GM12801 (cell line): ENCODE measurements around the gene ATP5ME.

Source experiments
- TF ChIP-seq, protein P1 (sequence below): IDR thresholded peaks from one replicate; pipeline ENCODE4 v1.5.1; 2011; ENCODE audit warnings: control low read depth; ENCODE audit not compliant: insufficient read length; ENCODE audit errors: extremely low read depth

ATP5ME gene, protein sequence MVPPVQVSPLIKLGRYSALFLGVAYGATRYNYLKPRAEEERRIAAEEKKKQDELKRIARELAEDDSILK

DNA sequence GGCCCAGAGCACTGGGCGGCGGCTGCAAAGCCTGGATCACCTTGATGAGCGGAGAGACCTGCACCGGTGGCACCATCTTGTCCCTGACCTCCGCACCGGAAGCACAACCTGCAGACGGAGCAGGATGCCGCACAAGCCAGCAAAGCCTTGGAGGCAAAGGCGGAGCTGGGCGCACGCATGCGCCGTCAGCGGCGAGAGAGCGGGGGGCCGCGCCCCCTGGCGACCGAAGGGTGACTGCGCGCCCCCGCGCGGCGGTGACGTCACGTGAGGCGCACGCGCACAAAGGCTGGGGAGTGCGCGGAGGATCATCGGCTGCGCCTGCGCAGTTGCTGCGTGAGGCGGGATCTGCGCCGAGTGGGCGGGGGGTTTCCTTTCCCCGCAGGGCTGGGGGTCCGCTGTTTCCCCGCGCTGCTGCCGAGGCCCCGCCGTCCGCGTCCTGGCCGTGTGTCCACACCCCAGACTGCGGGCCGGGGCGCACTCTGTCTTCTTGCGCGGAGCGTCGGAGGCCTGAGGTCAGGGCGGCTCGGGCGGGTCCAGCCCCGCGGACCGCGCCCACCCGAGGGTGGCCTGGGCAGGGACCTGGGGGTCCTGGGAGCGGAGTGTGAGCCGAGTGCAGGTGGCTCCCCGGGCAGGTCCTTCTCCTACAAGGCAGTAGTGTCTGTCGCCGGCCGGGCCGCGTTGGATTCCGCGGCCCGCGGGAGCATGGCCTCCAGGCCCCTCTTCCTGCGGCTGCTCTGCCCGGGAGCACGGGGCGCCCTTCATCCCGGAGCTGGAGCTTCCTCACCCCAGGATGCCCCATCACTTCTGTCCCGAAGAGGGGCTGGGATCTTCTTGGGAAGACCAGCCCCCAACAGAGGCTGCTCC, at the start of gene ATP5ME, which contains the start of gene MYL5:
TSS of gene ATP5ME (minus strand) at position 105 of the 864 bp plus-strand sequence. CDS start at position 76, 29 bp downstream.
TSS of gene MYL5 (plus strand) at position 371 of the 864 bp plus-strand sequence. CDS start 3,485 bp downstream, outside the sequence.
- TF ChIP-seq, protein P1, sequence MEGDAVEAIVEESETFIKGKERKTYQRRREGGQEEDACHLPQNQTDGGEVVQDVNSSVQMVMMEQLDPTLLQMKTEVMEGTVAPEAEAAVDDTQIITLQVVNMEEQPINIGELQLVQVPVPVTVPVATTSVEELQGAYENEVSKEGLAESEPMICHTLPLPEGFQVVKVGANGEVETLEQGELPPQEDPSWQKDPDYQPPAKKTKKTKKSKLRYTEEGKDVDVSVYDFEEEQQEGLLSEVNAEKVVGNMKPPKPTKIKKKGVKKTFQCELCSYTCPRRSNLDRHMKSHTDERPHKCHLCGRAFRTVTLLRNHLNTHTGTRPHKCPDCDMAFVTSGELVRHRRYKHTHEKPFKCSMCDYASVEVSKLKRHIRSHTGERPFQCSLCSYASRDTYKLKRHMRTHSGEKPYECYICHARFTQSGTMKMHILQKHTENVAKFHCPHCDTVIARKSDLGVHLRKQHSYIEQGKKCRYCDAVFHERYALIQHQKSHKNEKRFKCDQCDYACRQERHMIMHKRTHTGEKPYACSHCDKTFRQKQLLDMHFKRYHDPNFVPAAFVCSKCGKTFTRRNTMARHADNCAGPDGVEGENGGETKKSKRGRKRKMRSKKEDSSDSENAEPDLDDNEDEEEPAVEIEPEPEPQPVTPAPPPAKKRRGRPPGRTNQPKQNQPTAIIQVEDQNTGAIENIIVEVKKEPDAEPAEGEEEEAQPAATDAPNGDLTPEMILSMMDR: no peak

DNA sequence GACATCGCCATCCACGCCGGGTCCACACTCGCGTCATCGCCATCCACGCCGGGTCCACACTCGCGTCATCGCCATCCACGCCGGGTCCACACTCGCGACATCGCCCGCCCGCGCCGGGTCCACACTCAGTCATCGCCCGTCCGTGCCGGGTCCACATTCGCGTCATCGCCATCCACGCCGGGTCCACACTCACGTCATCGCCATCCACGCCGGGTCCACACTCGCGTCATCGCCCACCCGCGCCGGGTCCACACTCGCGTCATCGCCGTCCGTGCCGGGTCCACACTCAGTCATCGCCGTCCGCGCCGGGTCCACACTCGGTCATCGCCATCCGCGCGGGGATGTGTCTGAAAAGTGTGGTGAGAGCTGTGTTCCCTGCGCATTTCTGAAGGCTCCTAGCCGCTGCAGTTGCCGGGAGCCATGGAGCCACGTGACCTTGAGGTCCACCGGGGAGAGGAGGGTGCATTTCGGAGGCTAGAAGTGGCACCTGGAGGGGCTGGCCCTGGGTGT, 48.8 kb upstream of the ATP5ME start:
- TF ChIP-seq, protein P1: no peak

DNA sequence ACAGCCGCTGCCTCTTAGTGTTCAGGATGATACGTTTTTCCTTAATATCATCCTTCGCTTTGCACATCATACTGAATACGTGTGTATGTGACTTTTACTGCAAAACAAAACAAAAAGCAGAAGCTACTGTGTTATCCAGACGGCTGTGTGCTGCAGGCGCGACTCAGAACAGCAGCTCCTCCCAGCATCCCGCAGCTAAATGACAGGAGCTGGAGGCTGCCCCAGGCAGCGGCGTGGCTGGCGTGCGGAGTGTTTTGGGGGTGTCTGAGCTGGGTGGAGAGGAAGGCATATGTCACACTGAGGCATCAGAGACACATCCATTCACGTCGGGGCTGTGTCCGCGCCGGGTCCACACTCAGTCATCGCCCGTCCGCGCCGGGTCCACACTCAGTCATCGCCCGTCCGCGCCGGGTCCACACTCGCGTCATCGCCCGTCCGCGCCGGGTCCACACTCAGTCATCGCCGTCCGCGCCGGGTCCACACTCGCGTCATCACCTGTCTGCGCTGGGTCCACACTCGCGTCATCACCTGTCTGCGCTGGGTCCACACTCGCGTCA, 48.2 kb upstream of the ATP5ME start:
- TF ChIP-seq, protein P1: no peak

DNA sequence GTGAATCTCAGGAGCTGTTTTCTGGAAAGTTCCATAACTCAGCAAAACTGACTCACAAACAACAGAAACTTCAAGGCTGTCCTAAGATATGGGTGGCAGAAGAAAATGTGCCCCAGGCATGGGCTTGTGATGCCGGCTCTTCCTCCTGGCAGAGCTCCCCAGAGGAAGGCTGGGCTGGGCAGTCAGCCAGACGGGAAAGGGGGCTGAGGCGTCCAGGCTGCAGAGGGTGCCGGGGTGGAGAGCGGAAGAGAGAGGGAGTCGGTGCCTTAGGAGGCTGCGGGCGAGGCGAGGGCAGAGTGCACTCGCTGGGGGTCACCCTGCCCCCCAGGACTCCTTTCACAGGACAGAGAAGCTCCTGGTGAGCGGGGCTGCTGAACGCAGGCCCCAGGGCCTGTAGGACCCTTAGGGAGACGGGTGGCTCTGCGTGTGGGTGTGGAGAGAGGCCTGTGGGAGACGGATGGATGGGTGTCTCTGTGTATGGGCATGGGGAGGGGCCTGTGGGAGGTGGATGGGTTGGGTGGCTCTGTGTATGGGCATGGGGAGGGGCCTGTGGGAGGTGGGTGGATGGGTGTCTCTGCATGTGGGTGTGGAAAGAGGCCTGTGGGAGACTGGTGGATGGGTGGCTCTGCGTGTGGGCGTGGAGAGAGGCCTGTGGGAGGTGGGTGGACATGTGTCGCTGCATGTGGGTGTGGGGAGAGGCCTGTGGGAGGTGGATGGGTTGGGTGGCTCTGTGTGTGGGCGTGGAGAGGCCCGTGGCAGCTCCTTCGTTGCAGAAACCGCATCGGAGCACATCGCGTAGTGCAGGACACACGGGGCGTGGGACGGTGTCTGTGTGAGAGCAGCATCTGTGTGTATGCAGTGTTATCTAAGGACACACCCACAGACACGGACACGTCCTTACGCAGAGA, 47.4 kb upstream of the ATP5ME start:
- TF ChIP-seq, protein P1: no peak

DNA sequence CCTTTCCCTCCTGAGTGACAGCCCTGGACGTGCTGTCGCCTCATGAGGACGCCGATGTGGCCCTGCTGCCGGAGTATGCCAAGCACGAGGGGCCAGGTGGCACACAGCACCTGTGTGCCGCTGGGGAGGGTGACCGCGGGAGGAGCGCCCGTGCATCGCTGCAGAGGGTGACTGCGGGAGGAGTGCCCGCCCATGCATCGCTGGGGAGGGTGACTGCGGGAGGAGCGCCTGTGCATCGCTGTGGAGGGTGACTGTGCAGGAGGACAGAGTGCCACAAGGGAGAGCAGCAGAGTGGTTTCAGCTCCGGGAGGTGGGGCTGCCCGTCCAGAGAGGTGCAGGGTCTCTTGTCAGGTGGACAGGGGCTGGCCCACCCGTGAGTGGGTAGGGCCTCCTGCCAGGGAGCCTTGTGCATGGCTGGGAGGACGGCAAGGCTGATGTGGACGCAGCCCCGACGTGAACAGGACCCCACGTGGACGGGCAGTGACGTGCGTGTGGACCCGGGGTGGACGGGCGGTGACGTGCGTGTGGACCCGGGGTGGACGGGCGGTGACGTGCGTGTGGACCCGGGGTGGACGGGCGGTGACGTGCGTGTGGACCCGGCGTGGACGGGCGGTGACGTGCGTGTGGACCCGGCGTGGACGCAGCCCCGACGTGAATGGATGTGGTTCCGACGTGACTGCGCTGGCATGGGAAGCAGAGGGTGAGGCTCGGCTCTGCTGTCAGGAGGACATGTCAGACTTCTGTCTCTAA, 46.2 kb upstream of the ATP5ME start:
- TF ChIP-seq, protein P1: no peak

DNA sequence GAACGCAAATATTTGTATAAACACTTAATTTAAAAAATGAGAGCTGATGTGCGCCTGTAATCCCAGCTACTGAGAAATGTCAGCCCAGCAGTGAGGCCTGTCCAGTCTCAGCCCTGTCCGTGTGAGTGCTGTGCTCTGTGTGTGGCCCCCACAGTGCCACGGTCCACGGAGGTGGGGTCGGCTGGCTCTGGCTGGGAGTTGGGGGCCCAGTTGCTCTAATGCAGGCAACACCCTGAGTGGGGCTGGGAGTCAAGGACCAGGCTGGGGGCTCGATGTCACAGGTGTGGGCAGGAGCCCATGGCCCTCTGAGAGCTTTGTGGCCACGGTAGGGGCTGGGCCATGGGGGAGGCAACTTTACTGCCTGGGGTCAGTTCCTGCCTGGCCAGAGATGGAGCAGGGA, 44.4 kb upstream of the ATP5ME start:
- TF ChIP-seq, protein P1: no peak
